Activated CD8-positive, alpha-beta memory T cell treated with anti-CD3 and anti-CD28 coated beads, Interleukin-2, amount 50 U/mL, for 4 hours (primary cell): ENCODE results near the gene GRIK1.
A peak's percentile ranks its signal among the peaks of the same experiment; 100 is the strongest.

Experiments used
- DNase-seq: peaks from one replicate; pipeline ENCODE4 v3.0.0-alpha.2; 2020

Gene GRIK1

GRCh38 chr21:29904359-29905282, 35.2 kb downstream of the GRIK1 start:
- no peak for DNase-seq

- no peak for DNase-seq
Observed at GRCh38 chr21:29896884-29897283, 42.9 kb downstream of the GRIK1 start.

GRCh38 chr21:29893687-29894086, 46.1 kb downstream of the GRIK1 start:
- DNase-seq: no peak

GRCh38 chr21:29892379-29892778, 47.4 kb downstream of the GRIK1 start:
- no peak for DNase-seq

- DNase-seq: no peak
Observed at GRCh38 chr21:29888437-29888836, 51.4 kb downstream of the GRIK1 start.

GRCh38 chr21:29887313-29888009, 52.3 kb downstream of the GRIK1 start:
- no peak for DNase-seq

GRCh38 chr21:29885491-29885890, 54.3 kb downstream of the GRIK1 start:
- no peak for DNase-seq

GRCh38 chr21:29875873-29876272, 63.9 kb downstream of the GRIK1 start:
- DNase-seq: no peak

GRCh38 chr21:29875036-29875716, 64.6 kb downstream of the GRIK1 start:
- no peak for DNase-seq

GRCh38 chr21:29873908-29874307, 65.9 kb downstream of the GRIK1 start:
- DNase-seq: no peak

- no peak for DNase-seq
Observed at GRCh38 chr21:29870814-29871213, 69.0 kb downstream of the GRIK1 start.

- no peak for DNase-seq
Observed at GRCh38 chr21:29867796-29868195, 72.0 kb downstream of the GRIK1 start.

GRCh38 chr21:29860346-29860745, 79.5 kb downstream of the GRIK1 start:
- no peak for DNase-seq

- DNase-seq: no peak
Observed at GRCh38 chr21:29857150-29857549, 82.6 kb downstream of the GRIK1 start.

GRCh38 chr21:29854795-29855194, 85.0 kb downstream of the GRIK1 start:
- DNase-seq: no peak

- DNase-seq: no peak
Observed at GRCh38 chr21:29851611-29852010, 88.2 kb downstream of the GRIK1 start.

- DNase-seq: peak; percentile 17
Observed at GRCh38 chr21:29849735-29850176, 90.0 kb downstream of the GRIK1 start.

GRCh38 chr21:29843804-29844203, 96.0 kb downstream of the GRIK1 start:
- DNase-seq: no peak

GRCh38 chr21:29834617-29835016, 105.2 kb downstream of the GRIK1 start:
- no peak for DNase-seq

GRCh38 chr21:29832217-29832616, 107.6 kb downstream of the GRIK1 start:
- no peak for DNase-seq

- DNase-seq: no peak
Observed at GRCh38 chr21:29829564-29830275, 110.1 kb downstream of the GRIK1 start.

- DNase-seq: no peak
Observed at GRCh38 chr21:29827647-29828046, 112.1 kb downstream of the GRIK1 start.

GRCh38 chr21:29827236-29827635, 112.6 kb downstream of the GRIK1 start:
- no peak for DNase-seq
